Measurements from ENCODE around the gene PHLDA1. TPM values are rescaled to one million over a fixed set of nuclear protein-coding genes. Genes with fewer than 3 reads are reported as not detected.

PHLDA1 gene
- total and polyA plus RNA-seq, 4 donors, result 2.8 to 11.5 (median 5.7) TPM

- DNase-seq (ENCODE audit: low spot score), result no peak
- H3K36me3 ChIP-seq (ENCODE audit: control insufficient read depth in 4 of 4, insufficient read depth in 3 of 4, low read depth in 1 of 4, low read length in 3 of 4), result no peaks in the 10 kb centered on the region
- H3K27me3 ChIP-seq (ENCODE audit: control insufficient read depth in 4 of 4, insufficient read depth in 4 of 4, low read length in 3 of 4), result no peaks in the 10 kb centered on the region
- TF ChIP-seq HNF4G (IDR thresholded peaks at IDR 0.05), result no peak
- no peak for TF ChIP-seq SP1 (IDR thresholded peaks at IDR 0.05)
- TF ChIP-seq HNF4A (conservative IDR thresholded peaks at IDR 0.05), result no peak
- TF ChIP-seq FOXA1 (IDR thresholded peaks at IDR 0.05), result no peak
- no peak for TF ChIP-seq JUND (IDR thresholded peaks at IDR 0.05)
- no peak for TF ChIP-seq ZBTB33 (IDR thresholded peaks at IDR 0.05)
- TF ChIP-seq NR2F2 (IDR thresholded peaks at IDR 0.05), result no peak
- TF ChIP-seq FOXA2 (IDR thresholded peaks at IDR 0.05), result no peak
- TF ChIP-seq MAX (IDR thresholded peaks at IDR 0.05), result no peak
- no peak overlapping the region for H3K27ac ChIP-seq (ENCODE audit: low read depth in 1 of 2, low read length in 2 of 2)
- no peak overlapping the region for H3K4me3 ChIP-seq (ENCODE audit: low read depth in 1 of 3, low read length in 3 of 3)
- no peak overlapping the region for H3K9ac ChIP-seq (ENCODE audit: low read depth in 1 of 2, low read length in 2 of 2)
- peaks cover 0 to 2% (median 0%) of the 10 kb centered on the region in 4 donors for H3K9me3 ChIP-seq (ENCODE audit: control insufficient read depth in 4 of 4, low read length in 3 of 4)
- 94% methylated on average over 9 of the region's 9 CpGs for WGBS
- no peaks in the 10 kb centered on the region for H3K4me1 ChIP-seq (ENCODE audit: control insufficient read depth in 4 of 4, insufficient read depth in 4 of 4, low read length in 3 of 4)
Observed at GRCh38 chr12:76006028-76006925, 25.3 kb downstream of the PHLDA1 start.

- peaks cover 0 to 2% (median 0%) of the 10 kb centered on the region in 4 donors for H3K9me3 ChIP-seq (ENCODE audit: control insufficient read depth in 4 of 4, low read length in 3 of 4)
- H3K9ac ChIP-seq (ENCODE audit: low read depth in 1 of 2, low read length in 2 of 2), result no peak overlapping the region
- TF ChIP-seq SP1 (IDR thresholded peaks at IDR 0.05) (no peak), REST (IDR thresholded peaks at IDR 0.05) (no peak), YY1 (IDR thresholded peaks at IDR 0.05) (no peak), HNF4A (conservative IDR thresholded peaks at IDR 0.05) (no peak), RXRA (IDR thresholded peaks at IDR 0.05) (no peak), MAX (IDR thresholded peaks at IDR 0.05) (no peak), FOXA2 (IDR thresholded peaks at IDR 0.05) (no peak), ATF3 (IDR thresholded peaks at IDR 0.05) (no peak), HNF4G (IDR thresholded peaks at IDR 0.05) (no peak), FOXA1 (IDR thresholded peaks at IDR 0.05) (no peak), CTCF (IDR thresholded peaks at IDR 0.05; ENCODE audit: low read depth, low read length, missing input control) (no peak), TAF1 (conservative IDR thresholded peaks at IDR 0.05) (no peak), ZBTB33 (IDR thresholded peaks at IDR 0.05) (no peak), JUND (IDR thresholded peaks at IDR 0.05) (no peak), NR2F2 (IDR thresholded peaks at IDR 0.05) (no peak)
- DNase-seq (ENCODE audit: low spot score), result no peak
- no peaks in the 10 kb centered on the region for H3K27me3 ChIP-seq (ENCODE audit: control insufficient read depth in 4 of 4, insufficient read depth in 4 of 4, low read length in 3 of 4)
- no peak overlapping the region for H3K4me3 ChIP-seq (ENCODE audit: low read depth in 1 of 3, low read length in 3 of 3)
- no peak overlapping the region for H3K27ac ChIP-seq (ENCODE audit: low read depth in 1 of 2, low read length in 2 of 2)
- WGBS, result 81% methylated on average over 2 of the region's 2 CpGs
- H3K4me1 ChIP-seq (ENCODE audit: control insufficient read depth in 4 of 4, insufficient read depth in 4 of 4, low read length in 3 of 4), result no peaks in the 10 kb centered on the region
- H3K36me3 ChIP-seq (ENCODE audit: control insufficient read depth in 4 of 4, insufficient read depth in 3 of 4, low read depth in 1 of 4, low read length in 3 of 4), result no peaks in the 10 kb centered on the region
Observed at GRCh38 chr12:76003355-76003638, 28.3 kb downstream of the PHLDA1 start.

Data from liver (tissue), 9 donors.